Stimulated activated CD4-positive, alpha-beta T cell treated with anti-CD3 and anti-CD28 coated beads, Interleukin-2, amount 100 ng/mL, for 24 hours (primary cell): Measurements from ENCODE around the gene PTPN1.
"Not testable (repeated sequence)": the region's sequence is repeated elsewhere in the genome, so short reads cannot be mapped to it uniquely, and the experiment has no call there.

Experiments
- DNase-seq, 2 donors: peaks; one replicate each; pipeline ENCODE4 v3.0.0-alpha.2; 2020

Gene PTPN1

DNA sequence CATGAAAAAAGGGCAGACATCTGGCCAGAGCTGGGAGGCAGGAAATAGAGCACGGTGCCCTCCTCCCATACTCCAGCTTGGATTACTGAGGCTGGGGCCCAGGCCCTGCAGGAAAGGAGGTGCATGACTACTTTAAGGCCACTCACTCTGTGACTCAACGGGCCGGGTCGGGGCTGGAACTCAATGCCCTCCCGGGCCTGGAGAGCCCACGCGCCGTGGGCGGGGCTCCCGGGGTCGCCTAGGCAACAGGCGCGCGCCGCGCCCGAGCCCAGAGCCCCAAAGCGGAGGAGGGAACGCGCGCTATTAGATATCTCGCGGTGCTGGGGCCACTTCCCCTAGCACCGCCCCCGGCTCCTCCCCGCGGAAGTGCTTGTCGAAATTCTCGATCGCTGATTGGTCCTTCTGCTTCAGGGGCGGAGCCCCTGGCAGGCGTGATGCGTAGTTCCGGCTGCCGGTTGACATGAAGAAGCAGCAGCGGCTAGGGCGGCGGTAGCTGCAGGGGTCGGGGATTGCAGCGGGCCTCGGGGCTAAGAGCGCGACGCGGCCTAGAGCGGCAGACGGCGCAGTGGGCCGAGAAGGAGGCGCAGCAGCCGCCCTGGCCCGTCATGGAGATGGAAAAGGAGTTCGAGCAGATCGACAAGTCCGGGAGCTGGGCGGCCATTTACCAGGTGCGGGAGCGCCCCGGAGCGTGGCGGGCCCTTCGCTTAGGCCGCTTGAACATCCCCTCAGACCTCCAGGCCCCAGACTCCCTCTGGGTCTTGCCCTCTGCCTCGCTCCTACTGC is at the start of gene PTPN1:
Gene PTPN1, plus strand, starts transcription at position 461 of the 783 bp plus-strand sequence. Its CDS starts 145 bp downstream, at position 606.
- peak; percentile 99 for DNase-seq

DNA sequence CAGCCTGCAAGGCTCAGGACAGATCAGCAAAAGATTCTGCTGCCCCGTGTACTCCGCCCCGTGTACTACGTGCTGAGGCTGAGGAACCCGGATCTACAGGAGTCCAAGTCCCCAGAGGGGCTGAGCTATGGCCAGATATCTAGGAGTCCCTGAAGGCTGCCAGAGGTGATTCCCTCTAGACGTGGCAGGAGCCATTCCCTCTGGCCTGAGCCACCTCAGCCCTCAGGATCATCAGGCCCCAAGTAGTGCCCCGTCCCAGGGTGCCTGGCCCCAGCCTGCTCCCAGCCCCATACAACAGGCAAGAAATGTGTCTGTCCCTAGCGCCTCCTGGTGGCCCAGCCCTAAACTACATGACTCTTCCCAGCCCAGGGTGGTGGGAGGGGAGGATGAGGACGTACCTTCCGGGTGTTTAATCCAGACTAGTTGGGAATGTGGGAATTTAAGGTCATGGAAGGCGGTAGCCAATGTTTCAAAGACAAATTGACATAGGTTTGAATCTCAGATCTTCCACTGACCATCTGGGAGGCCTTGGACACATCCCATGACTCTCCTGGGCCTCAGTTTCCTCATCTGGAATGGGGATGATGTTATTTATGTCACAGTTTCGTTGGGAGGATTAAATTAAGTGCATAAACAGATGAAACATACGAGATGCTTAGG is 49.4 kb upstream of the PTPN1 start:
- DNase-seq = peak; percentile 89 to 90

DNA sequence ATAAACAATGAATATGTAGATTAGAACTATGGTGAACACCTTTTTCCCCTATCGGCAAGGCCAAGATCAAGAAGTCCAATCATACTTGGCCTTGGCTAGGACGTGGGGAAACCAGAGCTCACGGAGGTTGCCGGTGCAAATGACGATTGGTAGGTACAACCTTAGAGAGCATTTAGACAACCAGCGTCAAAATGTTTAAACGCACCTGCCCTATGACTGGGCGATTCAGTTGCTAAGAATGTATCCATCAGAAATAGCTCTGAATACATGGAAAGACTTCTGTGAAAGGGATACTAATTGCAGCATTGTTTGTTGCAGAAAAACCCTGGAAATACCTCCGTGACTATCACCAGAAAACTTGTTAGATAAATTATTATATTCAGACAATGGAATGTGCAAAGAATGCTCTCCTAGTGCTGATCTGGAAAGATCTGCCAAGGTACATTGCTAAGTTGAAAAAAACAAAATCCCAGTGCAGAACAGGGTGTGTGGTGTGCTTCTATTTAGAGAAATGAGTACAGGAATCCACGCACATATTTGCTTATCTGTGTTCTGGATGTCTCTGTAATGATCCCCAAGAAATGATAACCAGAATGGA is 48.0 kb upstream of the PTPN1 start:
- DNase-seq = no peak

DNA sequence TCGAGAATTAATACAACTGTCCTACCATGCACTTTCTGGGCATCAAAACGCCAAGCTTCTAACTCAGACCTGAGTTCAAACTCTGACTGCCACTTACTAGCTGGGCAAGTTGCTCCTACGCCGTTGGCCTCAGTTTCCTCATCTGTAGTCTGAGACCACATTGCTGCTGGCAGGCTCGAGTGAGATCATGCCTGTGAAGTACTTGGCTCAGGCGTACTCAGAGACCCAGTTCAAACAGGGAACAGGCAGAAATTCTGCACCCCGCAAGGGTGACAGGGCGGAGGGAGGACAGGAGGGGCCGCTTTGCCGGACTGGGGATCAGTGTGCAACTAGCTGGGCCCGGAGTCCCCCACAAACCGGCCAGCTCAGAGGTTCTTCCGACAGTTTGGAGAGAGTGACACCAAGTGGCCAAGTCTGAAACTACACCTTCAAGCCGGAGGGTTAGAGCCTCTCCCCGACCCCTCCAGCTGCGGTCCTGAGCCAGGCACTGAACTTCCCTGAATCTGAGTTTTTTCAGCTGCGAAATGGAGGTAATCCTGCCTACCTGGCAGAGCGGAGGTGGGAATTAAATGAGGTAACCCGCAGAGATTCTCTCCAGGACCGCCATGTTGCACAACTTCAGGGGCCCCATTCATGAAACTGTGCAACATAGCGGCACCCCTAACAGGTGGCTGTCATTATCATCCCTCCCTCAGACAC is 46.0 kb upstream of the PTPN1 start:
- DNase-seq = peak; percentile 59 to 63

DNA sequence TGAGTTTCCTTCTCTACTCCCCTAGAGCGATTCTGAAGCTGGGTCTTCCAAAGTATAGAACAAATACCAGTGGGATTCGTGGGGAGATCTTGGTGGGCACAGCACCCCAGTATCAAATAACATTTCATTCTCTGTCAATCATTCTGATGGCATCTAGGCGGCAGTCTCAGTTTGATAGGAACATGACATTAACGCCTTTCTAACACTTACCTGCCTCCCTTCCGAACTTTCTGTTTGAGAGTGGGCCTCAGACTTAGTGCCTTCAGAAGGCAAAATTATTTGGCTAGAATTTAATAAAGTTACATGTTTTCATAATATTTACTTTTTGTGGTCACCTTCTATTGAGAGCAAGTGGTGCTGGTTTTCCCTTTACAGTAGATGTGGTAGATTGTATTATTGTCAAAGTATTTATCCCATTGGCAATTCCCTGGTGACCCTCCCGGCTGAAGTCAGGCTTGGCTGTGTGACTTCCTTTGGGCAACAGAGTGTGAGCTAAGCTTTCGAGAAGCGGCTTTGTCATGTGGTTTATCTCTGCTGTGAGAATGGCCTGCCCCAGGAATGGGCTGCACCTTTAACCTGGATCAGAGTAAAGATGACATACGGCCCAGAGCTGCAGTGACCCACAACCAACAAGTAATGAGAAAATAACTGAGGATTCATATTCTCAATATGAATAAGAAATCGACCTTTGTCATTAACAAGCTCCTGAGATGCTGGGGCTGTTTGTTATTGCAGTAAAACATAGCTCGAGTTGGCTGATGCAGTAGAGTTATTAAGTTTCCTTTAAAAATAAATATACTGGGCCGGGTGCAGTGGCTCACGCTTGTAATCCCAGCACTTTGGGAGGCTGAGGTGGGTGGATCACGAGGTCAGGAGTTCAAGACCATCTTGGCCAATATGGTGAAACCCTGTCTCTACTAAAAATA is 45.2 kb upstream of the PTPN1 start:
- DNase-seq = no peak

DNA sequence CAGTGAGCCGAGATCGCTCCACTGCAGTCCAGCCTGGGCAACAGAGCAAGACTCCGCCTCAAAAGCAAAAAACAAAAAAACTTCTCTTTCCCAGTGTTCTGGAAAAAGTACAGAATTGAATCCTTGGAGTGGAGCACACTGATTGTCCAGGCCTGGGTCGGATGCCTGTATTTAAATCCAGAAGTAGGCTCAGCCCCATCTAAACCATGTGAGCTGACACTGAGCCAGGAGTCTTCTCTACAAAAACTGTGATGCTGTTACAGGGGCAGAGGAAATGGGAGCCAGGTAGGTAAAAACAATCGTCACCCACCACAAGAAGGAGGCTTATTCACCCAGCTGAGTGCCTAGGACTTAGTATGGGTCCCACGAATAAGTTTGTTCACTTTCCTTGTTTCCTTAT is 43.0 kb upstream of the PTPN1 start:
- no peak for DNase-seq

DNA sequence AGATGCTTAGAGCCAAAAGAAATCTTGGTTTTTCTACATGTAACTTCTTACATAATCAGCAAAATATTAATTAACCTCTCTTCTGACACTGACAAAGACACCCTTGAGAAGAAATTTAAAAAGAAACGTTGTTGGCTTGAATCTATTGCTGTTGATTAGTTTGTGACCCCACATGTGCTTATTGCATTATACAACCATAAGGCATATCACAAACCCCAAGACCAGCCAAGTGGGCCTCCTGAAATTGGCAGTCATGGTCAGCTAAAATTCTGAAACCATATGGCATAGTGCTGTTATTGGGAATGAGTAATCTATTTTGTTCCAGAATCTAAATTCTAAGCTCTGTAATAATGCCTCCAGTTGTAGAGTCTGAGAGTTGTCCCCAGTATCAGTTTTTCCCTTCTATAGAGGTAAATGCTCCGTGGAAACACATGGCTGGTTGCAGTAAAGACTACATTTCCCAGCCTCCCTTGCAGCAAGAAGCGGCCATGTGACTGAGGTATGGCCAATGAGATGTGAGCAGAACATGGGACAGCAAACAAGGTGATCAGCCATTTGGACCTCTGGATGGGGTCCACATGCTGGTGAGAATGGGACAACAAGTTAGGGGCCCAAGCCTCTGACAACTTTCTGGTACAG is 42.3 kb upstream of the PTPN1 start:
- DNase-seq = peak; percentile 26 to 27

DNA sequence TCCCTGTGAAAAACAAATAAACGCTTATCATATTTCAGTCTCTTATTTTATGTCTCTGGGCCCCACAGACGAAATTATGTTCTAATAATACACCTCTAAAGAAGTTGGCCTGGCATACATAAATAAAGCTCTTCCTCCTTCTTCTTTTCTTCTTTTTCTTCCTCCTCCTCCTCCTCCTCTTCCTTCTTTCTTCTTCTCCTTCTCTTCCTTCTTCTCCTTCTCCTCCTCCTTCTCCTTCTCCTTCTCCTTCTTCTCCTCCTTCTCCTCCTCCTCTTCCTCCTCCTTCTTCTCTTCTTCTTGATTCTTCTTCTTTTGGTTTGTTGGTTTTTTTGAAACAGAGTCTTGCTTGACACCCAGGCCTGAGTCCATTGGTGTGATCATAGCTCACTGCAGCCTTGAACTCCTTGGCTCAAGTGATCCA is 41.8 kb upstream of the PTPN1 start:
- DNase-seq = no peak

DNA sequence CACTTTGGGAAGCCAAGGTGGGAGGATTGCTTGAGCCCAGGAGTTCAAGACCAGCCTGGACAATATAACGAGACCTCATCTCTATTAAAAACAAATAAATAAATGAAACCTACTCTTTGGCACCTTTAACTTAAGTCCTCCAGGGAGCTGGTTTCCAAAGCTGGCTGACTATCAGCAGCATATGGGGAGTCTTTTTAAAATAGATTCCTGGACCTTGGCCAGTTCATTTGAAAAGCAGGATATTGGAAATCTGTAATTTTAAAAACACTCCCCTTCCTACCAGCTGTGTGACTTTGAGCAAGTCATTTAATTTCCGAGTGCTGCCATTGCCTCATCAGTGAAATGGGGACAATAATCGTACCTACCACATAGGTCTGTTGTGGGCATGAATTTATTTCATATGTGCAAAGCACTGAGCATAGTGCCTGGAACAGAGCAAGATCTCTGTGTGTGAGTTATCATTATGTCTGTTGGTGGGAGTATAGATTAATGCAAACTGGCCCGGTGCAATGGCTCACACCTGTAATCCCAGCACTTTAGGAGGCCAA is 40.9 kb upstream of the PTPN1 start:
- no peak for DNase-seq

DNA sequence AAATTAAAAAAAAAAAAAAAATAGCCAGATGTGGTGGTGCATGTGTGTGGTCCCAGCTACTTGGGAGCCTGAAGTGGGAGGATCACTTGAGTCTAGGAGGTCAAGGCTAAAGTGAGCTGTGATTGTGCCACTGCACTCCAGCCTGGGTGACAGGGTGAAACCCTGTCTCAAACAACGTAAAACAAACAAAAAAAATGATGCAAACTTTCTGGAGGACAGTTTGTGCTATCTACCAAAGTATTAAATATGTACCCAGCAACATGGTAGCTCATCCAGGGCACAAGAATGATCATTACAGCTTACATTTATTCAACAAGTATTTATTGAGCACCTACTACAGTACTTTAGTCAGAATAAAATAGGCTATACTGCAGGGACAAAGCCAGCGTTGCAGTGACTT is 40.4 kb upstream of the PTPN1 start:
- DNase-seq = no peak

DNA sequence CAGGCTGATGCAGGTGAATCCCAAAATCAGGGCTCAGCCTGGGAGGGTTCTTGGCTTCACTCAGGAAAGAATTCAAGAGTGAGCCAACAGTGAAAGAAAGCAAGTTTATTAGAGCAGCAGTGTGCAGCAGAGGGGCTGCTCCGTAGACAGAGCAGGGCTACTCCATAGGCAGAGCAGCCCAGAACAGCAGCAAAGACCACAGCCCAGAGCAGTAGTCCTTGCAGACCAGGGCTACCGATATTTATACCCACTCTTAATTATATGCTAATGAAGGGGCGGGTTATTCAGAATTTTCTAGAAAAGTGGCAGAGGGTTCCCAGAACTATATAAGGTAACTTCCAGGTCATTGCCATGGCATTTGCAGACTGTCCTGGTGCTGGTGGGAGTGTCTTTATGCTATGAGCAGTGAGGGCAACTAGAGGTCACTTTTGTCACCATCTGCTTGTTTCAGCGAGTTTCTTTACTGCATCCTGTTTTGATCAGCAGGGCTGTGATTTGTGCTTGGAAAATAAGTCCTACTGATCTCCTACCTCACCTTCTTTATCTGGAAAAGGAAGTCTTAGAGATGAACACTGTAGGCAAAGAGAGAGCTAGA is 39.8 kb upstream of the PTPN1 start:
- DNase-seq = no peak

DNA sequence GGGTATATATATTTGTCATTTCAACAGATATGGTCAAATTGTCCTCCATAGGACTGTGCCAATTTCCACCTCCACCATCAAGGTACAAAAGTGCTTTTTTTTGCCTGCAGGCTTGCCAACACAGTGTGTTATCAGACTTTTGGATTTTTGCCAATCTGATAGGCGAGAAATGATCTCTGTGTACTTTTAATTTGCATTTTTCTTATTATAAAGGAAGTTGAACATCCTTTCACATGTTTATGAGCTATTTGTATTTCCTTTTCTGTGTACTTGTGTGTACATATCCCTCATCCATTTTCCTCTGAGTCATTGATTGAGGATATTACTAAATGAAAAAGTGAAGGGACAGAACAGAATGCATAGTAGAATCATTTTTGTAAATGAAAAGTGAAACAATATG is 39.0 kb upstream of the PTPN1 start:
- no peak for DNase-seq

DNA sequence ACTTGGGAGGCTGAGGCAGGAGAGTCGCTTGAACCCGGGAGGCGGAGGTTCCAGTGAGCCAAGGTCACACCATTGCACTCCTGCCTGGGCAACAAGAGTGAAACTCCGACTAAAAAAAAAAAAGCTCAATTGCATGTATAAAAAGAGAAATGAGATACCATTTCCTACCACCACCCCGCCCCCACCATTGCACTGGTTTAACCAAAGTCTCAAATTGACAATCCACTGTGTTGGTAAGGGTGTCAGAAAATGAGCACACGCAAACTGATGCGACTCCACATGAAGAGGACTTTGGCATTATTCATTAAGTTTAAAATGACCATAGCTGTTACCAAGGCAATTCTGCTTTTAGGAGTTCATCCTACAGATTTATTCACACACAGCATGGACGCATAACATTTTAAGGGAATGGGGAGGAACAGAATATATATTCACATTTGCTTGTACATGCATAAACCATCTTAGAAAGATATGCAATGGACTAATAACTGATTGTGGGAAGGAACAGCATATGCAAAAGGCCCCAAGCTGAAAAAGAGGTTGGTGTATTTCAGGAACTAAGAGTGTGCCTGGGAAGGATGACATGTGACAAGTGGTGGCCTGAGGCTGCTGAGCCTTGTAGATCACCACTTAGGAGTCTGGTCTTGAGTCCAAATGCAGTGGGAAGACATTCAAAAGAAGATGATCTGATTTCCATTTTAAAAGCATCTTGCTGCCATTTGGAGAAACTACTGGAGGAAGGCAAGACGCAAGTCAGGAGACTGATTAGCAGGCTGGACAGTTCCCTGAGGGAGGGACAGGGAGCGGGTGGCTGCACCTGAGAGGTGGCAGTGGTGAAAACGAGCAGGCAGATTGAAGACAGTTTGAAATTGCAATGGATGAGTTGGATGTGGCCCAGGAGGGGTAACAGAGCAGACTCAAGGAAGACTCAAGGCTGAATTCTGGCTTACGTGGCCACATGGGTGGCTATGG is 37.2 kb upstream of the PTPN1 start:
- peak in 1 of 2 donors; percentile 19 for DNase-seq

DNA sequence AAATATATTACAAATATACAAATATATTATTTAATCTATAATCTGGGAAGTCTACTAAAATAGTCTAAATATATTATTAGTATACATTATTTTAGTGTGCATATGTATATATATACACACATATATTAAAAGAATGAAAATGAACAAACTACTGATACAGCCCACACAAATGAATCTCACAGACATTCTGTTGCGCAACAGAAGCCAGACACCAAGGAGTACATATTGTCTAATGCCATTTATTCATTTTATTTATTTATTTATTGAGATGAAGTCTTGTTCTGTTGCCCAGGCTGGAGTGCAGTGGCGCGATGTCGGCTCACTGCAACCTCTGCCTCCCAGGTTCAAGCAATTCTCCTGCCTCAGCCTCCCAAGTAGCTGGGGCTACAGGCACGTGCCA is 35.8 kb upstream of the PTPN1 start:
- DNase-seq = not testable (repeated sequence)

DNA sequence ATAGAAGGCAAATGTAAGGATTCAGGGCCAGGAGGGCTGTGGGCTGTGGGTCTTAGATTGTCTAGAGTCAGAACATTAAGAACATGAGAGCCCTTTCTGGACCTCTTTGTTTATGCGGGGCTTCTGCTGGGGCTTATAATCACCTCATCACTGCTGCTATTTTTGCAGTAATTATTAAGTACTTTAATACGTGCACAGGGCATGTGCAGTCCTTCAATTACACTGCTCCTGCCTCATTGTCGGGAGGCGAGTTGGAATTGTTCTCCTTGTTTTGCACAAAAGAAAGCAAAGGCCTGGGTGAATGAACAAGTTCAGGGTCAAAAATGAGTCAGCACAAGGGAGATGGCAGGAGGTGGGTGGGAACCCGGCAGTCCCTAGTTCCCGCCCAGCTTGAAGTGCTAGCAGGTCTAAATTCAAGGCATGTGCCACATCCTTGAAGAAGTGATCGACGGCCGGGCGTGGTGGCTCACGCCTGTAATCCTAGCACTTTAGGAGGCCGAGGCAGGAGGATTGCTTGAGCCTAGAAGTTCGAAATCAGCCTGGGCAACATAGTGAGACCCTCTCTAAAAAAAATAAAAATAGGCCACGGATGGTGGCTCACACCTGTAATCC is 34.4 kb upstream of the PTPN1 start:
- no peak for DNase-seq

DNA sequence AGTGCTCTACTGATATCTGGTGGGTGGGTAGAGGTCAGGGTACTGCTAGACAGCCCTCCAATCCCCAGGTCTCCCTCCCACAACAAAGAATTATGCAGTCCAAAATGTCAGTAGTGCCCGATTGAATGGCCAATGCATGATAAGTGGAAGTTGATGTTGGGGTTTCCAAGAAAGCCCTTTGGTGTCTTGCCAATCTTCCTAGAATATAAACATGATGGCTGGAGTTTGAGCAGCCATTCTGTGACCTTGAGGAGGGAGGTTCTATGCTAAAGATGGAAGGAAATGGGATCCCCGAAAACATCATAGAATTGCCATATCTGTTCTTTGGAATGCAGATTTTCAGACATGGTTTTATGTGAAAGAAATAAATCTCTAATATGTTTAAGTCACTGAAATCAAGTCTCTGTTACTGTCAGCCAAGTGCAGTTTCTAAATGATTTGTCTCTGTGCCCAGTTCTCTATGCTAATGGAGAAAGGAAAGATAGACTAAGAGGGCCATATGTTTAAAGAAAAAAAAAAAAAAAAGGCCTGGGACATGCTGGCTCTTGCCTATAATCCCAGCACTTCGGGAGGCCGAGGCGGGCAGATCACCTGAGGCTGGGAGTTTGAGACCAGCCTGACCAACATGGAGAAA is 32.8 kb upstream of the PTPN1 start:
- DNase-seq = no peak

DNA sequence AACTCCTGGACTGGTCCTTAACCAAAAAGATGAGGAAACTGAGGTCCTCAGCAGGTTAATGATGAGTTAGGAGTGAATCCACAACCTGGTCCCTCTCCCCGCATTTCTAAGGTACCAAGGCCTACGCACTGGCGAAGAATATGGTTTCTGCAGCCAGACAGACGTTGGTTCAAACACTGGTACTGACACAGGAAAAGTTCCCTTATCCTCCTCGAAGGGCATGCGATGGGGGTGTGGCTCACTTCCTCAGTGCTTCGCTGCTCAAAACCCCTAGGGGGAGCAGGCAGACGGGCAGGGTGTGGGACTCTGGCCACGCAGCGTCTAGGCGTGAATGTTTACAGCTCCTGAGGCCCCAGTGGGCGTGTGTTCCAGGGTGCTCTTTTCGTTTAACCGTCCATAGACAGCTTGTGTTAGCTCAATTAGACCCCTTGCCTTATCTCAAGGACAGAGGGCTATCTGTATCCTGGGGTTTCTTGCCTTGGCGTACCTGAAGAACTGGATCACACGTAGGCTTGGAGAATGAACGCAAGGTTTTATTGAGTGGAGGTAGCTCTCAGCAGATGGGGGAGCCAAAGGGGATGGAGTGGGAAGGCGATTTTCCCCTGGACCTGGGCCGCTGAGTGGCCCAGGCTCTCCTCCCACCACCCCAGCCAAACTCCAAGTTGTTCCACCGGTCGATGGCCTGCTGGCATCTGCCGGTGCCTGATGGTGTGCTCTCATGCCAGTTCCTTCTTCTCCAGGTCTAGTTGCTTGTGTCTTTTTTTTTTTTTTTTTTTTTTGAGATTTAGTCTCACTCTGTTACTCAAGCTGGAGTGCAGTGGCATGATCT is 31.8 kb upstream of the PTPN1 start:
- DNase-seq = peak; percentile 77 to 79

DNA sequence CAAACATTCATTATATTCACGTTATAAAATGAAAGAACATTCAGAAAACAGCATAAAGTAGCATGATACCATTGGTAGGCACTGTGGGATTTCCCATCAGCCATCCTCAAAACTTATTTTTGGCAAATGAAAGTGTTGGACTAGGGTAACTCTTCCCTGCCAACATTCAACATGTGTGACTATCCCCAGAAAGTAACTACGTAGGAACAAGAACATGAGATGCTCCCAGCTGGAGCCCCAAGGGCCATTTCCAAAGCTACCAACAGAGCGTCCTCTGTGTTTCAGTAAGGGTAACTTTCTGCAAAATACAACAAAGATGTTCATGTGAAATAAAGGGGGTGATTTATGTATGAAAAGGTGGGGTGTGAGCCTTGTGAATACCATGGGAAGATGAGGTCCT is 28.4 kb upstream of the PTPN1 start:
- DNase-seq = no peak
